ENCODE results near the gene DUSP5.

The DUSP5 gene

DNA sequence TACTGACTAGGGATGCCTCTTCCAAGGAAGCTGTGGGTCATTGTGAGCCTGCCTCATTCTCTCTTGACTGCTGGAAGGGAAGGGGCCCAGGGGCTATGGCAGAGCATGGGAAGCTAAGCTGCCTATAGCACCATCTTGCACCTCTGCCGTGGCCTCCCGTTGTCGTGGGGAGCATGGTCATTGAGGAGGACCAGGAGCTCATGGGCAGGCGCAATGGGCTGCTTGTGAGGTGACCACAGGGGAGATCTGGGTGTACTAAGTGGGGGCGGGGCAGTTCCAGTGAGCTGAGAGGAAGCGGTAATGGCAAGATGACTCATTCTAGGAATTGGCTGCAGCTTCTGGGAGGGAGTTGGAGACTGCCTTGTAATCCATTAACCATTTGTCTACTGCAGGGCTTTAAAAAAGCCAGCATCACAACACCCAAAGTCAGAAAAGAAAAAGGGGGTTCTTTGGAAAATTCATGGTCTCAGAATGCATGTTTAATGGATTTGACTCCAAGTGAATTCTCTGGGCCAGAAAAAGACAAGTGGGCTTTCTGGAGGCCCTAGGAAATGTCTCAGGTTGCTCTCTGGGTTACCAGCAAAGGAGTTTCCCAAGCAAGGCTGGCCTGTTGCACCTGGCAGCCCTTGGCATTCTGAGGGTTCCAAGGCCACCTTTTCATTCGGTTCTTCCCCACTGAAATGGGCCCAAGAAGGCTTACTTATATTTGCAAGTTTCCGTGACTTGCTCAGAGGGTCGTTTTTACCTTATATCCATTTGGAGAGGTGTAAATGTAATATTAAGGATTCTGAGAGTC lies 3.6 kb downstream of the DUSP5 start:
- peak; percentile 69 for DNase-seq

- DNase-seq = no peak
These were observed 4.6 kb downstream of the DUSP5 start for GRCh38 chr10:110502072-110502845.

DNA sequence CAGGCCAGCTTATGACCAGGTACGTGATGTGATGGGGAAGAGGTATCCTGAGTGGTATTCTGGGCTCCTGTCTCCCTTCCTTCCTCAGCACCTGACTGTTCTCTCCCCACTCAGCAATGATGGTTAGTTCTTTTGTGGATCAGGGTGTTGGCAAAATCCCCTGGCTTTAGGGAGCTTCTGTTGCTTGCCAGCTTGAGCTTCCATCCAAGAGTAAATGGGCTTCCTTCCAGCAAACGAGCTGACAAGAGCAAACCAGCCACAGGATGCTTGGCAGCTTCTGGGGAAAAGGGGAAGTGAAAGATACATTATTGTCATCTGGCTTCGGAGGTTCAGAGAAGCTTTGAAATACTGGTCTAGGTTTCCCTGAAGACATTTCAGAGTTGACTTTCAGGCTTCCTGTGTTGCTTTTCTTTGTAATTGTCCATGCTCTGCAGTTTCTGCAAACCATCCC lies 5.2 kb downstream of the DUSP5 start:
- peak; percentile 30 for DNase-seq

DNA sequence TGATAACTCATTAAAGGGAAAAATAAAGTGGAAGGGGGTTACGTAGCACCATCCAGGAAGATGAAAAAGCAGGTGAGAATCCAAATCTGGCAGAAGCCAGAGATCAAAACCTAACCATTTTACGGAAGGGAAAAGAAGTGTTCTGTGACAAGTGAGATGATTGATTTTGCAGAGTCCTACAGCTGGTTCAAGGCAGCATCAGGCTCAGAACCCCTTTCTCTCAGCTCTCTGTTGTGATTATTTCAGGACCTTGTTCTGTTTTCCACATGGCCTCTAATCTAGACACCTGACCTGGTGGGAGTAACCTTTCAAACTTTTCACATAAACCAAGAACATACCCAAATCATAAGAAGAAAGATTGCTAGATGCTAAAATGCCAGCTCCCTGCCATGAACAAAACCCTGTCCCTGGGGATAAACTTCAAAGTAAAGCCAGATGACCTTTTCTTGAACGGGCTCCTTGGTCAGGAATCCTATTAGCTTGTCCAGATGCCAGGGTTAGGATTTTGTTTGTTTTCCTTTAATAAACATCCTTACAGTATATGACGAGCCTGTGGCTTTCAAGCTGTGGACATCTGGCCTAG lies 5.9 kb downstream of the DUSP5 start:
- no peak for DNase-seq

GRCh38 chr10:110504111-110504735 lies 6.5 kb downstream of the DUSP5 start:
- DNase-seq = no peak

DNA sequence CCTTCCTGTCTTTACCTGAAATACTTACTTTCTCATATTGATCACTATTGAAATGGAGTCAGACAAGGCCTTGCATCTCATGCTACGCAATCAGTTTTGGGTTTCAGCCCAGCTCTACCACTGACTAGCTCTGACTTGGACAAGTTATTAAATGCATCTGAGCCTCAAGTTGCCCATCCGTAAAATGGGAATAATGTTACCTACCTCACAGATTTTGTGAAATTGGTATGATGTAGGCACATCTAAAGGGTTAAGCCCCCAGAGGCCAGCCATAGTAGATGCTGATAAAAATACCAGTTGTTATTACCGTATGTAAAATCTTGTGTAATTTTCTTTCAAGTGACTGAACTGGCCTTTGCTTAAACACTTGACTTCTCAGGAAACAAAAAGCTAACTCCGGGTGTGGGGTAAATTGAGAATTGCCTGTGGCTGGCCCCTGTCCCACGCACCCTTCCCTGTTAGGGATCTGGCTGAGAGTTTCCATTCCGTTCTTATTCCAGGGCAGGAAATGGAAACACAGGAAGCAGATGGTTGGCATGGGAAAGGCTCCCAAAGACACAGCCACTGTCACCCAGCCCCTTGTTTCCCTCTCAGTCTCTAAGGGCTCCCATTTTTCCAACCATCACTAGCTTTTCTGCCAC lies 7.5 kb downstream of the DUSP5 start:
- no peak for DNase-seq

DNA sequence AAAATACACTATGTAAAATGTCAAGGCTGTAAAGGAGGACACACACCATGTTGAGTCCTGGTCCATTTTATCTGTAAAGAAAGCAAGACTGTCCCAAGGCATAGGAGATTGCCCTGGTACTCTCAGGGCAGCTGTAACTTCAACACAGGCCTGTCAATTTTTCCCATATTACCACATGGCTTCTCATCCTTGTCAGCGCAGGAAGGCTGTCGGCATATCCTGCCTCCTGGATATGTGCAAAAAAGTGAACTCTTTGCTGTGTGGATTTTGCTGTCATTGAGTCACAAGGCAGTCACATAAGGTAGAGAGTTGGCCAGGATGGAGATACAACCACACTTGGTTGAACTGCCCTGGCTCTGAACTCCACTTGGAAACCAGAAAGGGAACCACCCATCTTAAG lies 8.7 kb downstream of the DUSP5 start:
- DNase-seq = no peak

- DNase-seq = no peak
These were observed 9.6 kb downstream of the DUSP5 start for GRCh38 chr10:110507346-110507745.

- DNase-seq = no peak
These were observed 10.6 kb downstream of the DUSP5 start for GRCh38 chr10:110508159-110508788.

DNA sequence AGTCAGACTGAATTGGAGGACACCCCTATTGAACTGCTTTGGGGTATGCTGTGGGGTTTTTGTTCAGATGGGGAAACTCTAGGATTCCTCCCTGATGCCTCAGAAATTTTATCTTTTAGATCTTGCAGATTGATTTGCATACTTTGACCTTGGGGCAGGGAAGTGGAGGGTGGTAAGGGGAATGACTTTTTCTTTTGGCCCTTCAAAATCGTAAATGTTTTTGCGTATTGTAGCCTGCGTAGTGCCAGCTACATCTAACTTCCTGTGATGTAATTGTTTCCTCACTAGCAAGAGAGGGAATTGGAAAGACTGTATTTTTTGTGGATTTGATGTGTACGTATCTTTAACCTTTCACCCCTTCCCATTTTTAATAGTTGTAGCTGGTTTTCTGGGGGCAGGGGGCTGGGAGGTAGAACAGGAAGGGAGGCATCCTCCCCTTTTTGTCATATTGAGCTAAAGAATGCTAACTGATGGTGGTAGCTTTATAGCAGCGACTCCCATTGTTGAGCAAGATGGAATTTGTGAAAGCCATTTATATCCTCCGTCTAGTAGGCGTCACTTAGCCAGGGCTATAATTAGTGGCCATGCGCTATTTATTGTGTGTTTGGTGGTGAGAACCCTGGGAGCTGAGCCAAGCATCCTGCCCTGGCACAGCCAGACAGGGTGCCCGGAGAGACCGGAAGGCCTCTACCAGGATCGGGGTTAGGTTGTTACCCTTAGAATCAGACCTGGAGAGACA lies 11.3 kb downstream of the DUSP5 start:
- DNase-seq = no peak

GRCh38 chr10:110509560-110509959 lies 11.9 kb downstream of the DUSP5 start:
- no peak for DNase-seq

GRCh38 chr10:110510086-110510485 lies 12.4 kb downstream of the DUSP5 start:
- no peak for DNase-seq

DNA sequence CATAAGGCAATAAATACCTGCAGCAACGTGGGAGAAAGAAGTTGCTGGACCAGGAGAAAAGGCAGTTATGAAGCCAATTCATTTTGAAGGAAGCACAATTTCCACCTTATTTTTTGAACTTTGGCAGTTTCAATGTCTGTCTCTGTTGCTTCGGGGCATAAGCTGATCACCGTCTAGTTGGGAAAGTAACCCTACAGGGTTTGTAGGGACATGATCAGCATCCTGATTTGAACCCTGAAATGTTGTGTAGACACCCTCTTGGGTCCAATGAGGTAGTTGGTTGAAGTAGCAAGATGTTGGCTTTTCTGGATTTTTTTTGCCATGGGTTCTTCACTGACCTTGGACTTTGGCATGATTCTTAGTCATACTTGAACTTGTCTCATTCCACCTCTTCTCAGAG lies 13.0 kb downstream of the DUSP5 start:
- no peak for DNase-seq

DNA sequence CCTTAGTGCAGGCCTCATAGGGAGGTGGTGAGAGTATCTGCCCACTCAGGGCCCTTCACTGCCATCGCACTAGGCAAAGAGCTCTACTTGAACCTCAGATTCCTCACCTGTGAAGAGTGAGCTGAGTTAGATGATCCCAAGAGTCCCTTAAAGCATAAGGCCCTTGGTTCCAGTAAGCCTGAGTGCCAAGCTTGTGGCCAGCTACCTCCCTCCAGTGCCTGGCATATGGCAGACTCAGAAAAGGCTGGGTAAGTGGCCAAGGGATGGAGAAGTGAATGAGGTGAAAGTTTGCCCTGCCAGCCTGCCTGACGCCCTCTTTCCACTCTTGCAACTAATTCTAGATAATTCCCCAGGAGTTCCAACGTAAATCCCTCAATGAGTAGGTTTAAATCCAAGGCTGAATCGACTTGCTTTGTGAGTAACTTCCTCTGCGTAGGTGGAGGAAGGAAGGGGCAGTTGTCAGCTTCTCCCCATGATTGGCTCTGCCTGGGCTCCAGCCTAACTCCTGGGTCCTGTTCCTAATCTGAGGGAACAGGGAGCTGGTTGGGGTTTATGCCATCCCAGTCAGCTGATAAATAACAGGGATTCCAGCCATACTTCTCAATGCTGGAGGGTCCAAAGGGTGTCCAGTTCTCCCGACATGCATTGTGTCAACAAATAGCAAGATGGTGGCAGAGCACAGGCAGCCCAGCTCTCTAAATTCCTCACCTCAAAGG lies 14.2 kb downstream of the DUSP5 start:
- DNase-seq = no peak

GRCh38 chr10:110512461-110513187 lies 14.9 kb downstream of the DUSP5 start:
- no peak for DNase-seq

DNA sequence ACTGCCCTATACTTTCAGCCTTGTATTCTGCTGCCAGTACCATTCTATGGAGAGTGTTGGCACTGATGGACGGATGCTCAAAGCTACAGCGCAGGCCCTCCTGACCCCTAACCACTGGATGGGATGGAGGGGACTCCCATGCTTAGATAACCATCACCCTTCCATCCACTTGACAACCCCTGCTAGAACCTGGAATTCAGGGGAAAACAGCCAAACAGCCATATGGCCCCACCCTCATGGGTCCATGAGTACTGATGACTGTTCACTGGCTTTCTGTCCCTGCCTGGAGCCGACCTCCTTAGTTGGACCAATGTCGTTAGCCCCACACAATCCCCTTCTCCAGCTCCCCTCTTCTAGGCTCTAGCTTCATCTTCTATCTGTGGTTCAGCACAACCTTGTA lies 16.2 kb downstream of the DUSP5 start:
- no peak for DNase-seq

DNA sequence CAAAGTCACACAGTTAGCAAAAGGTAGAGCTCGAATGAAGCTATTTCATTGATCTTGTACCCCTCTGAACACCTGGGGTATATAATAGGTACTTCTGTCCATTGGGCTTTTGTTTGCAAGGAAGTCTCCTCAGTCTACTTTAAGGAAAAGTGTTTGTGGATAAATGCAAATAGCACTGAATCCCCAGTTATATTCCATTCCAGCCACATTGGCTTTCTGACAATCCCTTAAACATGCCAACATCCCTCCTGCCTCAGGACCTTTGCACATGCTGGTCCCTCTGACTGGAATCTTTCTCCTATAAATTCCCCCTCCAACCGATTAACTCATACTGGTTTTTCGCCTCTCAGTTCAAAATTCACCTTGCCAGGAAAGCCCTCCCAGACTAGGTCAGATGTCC lies 17.1 kb downstream of the DUSP5 start:
- DNase-seq = no peak

GRCh38 chr10:110516815-110517492 lies 19.2 kb downstream of the DUSP5 start:
- no peak for DNase-seq

DNA sequence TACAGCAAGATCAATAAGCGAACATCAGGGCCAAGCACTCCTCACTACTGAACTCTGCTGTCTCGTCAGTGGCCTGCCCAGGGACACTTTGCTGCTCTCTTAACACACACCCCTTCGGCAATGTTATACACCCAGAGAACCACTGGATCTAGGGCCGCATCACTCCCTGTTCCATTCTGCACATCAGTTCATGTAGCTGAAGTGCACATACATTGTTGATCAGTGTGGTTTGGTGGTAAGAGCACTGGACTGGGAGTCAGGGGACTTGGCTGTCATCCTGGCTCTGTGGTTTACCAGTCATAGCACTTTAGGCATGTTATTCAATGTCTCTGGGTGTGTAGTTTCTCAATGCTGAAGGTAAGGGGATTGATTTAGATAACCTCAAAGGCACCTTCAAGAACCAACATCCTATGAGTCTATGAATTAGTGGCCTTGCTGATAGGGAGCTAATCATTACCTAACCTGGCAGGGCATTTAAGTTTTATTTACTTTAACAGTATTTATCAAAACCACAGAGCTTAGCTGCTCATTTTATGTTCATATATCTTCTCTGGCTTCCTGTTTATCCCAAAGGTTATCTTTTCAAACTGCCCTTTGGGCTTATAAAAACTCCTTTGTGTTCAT lies 24.8 kb downstream of the DUSP5 start:
- DNase-seq = no peak

Data from eye (tissue), 1 donor.